ENCODE results near the gene MRPL51.

The MRPL51 gene

DNA sequence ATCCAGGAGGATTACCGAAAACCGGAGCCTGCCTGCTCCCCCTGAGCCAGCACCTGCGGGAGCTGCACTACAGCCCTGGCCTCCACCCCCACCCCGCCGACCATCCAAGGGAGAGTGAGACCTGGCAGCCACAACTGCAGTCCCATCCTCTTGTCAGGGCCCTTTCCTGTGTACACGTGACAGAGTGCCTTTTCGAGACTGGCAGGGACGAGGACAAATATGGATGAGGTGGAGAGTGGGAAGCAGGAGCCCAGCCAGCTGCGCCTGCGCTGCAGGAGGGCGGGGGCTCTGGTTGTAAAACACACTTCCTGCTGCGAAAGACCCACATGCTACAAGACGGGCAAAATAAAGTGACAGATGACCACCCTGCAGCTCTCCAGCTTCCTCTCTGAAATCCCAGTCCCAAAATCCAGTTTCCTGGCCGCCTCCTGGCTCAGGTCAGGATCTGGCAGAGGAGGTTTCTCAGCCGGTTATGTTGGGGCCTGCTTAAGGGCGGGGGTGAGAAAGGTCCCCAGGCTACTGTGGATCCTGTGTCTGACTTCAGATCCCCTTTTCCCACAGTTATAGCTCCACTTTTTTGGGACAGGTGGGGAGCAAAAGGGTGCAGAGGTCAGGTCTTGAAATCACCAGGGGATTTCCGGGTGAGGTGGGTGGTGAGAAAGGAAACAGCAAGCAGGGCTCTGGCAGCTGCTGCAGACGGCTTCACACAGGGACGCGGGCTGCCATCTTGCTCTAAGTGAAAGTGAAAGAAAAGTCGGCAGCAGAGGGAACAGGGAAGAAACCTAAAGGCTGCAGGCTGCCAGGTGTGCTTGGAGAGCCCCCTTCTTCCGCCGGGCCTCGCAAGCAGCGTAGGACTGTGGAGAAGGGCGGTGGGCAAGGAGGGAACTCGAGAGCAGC lies 41.5 kb downstream of the MRPL51 start, which contains the start of gene TAPBPL:
TAPBPL (plus strand) TSS at position 695 of the 897 bp plus-strand sequence. CDS start 207 bp downstream, outside the sequence.
- Histone ChIP-seq H3K27ac (ENCODE audit: low read depth in 2 of 2, low read length in 2 of 2) (peak within 1 kb of the TSS; percentile 93 to 99), H3K36me3 (ENCODE audit: control insufficient read depth in 2 of 2, insufficient read depth in 2 of 2, low read length in 2 of 2) (peaks cover 19 to 30% of the 10 kb centered on the region in 2 donors), H3K4me1 (ENCODE audit: control insufficient read depth in 2 of 2, insufficient read depth in 2 of 2, low read length in 2 of 2) (peaks cover 28 to 32% of the 10 kb centered on the region in 2 donors), H3K27me3 (ENCODE audit: control insufficient read depth in 2 of 2, insufficient read depth in 2 of 2, low read length in 2 of 2) (no peaks in the 10 kb centered on the region), H3K9me3 (ENCODE audit: control insufficient read depth in 2 of 2, low read length in 2 of 2) (no peaks in the 10 kb centered on the region), H3K4me3 (ENCODE audit: low read length in 2 of 2) (peak within 1 kb of the TSS; percentile 79 to 95), H3K9ac (ENCODE audit: low read depth in 1 of 2, low read length in 2 of 2) (peak within 1 kb of the TSS; percentile 97 to 99)

DNA sequence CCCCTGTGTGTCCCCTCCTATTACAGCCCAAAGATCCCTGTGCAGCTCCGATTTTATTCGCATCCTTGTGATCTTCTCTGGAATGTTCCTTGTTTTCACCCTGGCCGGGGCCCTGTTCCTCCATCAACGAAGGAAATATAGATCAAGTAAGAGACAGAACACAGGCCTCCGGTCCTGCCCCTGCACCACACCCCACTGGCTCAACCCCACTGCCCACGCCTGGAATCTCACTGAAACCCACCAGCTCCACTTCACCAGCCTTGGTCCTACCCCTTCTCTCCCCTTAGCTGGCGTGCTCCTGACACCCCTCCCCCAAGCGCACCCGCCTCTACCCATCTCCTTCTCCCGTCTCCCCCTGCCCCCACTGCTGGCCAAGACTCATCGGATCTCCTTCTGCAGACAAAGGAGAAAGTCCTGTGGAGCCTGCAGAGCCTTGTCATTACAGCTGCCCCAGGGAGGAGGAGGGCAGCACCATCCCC lies 42.2 kb downstream of the MRPL51 start:
- Histone ChIP-seq H3K27me3 (ENCODE audit: control insufficient read depth in 2 of 2, insufficient read depth in 2 of 2, low read length in 2 of 2) (no peaks in the 10 kb centered on the region), H3K4me1 (ENCODE audit: control insufficient read depth in 2 of 2, insufficient read depth in 2 of 2, low read length in 2 of 2) (peaks cover 28 to 32% of the 10 kb centered on the region in 2 donors)

DNA sequence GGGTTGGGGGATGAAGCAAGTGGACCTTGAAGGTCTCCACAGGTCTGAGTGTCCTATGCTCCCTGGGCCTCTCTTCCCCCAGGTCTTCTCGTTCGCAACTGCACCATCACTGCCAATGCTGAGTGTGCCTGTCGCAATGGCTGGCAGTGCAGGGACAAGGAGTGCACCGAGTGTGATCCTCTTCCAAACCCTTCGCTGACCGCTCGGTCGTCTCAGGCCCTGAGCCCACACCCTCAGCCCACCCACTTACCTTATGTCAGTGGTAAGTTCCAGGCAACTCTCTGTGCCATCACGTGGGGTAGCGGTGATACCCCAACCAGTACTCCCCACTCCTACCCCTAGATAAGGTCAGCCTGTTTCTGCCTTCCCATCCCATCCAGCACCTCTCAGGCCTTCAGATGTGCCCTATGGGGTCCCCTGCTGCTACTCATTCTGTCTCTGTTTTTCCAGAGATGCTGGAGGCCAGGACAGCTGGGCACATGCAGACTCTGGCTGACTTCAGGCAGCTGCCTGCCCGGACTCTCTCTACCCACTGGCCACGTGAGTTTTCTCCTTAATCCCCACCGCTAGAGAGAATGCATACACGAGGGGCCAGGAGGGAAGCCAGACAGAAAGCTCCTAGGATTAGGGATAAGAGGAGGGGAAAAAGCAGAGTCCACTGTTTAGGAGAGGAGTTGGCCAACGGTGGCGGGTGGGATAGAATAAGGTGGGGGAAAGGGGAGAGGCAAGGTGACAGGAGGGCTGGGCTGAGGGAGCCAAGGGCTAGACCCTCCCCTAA lies 42.8 kb downstream of the MRPL51 start:
- Histone ChIP-seq H3K27me3 (ENCODE audit: control insufficient read depth in 2 of 2, insufficient read depth in 2 of 2, low read length in 2 of 2) (no peaks in the 10 kb centered on the region), H3K4me1 (ENCODE audit: control insufficient read depth in 2 of 2, insufficient read depth in 2 of 2, low read length in 2 of 2) (peaks cover 28 to 32% of the 10 kb centered on the region in 2 donors), H3K36me3 (ENCODE audit: control insufficient read depth in 2 of 2, insufficient read depth in 2 of 2, low read length in 2 of 2) (peaks cover 16 to 26% of the 10 kb centered on the region in 2 donors), H3K27ac (ENCODE audit: low read depth in 2 of 2, low read length in 2 of 2) (peak overlapping the region; percentile 93 to 99), H3K9ac (ENCODE audit: low read depth in 1 of 2, low read length in 2 of 2) (peak overlapping the region; percentile 97 to 99), H3K9me3 (ENCODE audit: control insufficient read depth in 2 of 2, low read length in 2 of 2) (no peaks in the 10 kb centered on the region), H3K4me3 (ENCODE audit: low read length in 2 of 2) (peak overlapping the region; percentile 79 to 95)

More for the DNA sequence above, 42.2 kb downstream of the MRPL51 start:
- Histone ChIP-seq H3K36me3 (ENCODE audit: control insufficient read depth in 2 of 2, insufficient read depth in 2 of 2, low read length in 2 of 2) (peaks cover 19 to 28% of the 10 kb centered on the region in 2 donors), H3K9ac (ENCODE audit: low read depth in 1 of 2, low read length in 2 of 2) (peak overlapping the region; percentile 97 to 99), H3K4me3 (ENCODE audit: low read length in 2 of 2) (peak overlapping the region; percentile 79 to 95), H3K9me3 (ENCODE audit: control insufficient read depth in 2 of 2, low read length in 2 of 2) (no peaks in the 10 kb centered on the region), H3K27ac (ENCODE audit: low read depth in 2 of 2, low read length in 2 of 2) (peak overlapping the region; percentile 93 to 99)

DNA sequence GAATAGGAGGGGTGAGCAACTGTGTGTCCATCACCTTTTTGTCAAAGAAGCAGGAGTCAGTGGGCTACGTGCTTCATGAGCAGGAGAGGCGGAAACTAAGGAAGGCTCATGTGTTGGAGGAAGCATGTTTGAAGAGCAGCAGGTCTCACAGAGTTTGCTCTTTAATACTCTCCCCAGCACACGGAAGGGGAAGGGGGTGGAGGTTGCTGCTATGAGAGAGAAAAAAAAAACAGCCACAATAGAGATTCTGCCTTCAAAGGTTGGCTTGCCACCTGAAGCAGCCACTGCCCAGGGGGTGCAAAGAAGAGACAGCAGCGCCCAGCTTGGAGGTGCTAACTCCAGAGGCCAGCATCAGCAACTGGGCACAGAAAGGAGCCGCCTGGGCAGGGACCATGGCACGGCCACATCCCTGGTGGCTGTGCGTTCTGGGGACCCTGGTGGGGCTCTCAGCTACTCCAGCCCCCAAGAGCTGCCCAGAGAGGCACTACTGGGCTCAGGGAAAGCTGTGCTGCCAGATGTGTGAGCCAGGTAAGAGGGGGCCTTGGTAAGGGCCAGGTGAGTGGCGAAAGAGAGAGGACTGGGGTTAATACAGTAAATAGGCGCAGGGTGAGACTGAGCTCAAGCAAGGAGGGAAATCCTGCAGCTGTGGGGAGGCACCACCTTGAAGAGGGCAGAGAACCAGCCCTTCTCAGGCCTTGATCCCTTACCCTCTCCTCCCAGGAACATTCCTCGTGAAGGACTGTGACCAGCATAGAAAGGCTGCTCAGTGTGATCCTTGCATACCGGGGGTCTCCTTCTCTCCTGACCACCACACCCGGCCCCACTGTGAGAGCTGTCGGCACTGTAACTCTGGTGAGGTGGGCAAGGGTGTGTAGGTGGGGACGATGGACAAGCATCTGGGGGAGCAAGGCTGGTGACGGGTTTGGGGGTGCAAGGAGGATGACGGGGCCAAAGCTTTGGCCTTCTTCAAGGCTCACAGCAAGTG lies 48.1 kb downstream of the MRPL51 start, which contains the start of gene CD27:
CD27 (plus strand) TSS at position 252 of the 985 bp plus-strand sequence; CDS start at position 393, 141 bp downstream.
- Histone ChIP-seq H3K9me3 (ENCODE audit: control insufficient read depth in 2 of 2, low read length in 2 of 2) (no peaks in the 10 kb centered on the region), H3K27ac (ENCODE audit: low read depth in 2 of 2, low read length in 2 of 2) (peak within 1 kb of the TSS in 1 of 2 donors; percentile 76), H3K4me1 (ENCODE audit: control insufficient read depth in 2 of 2, insufficient read depth in 2 of 2, low read length in 2 of 2) (peaks cover under 1 to 2% of the 10 kb centered on the region in 2 donors), H3K36me3 (ENCODE audit: control insufficient read depth in 2 of 2, insufficient read depth in 2 of 2, low read length in 2 of 2) (peaks cover 0 to 7% of the 10 kb centered on the region in 2 donors), H3K9ac (ENCODE audit: low read depth in 1 of 2, low read length in 2 of 2) (peak within 1 kb of the TSS in 1 of 2 donors; percentile 60), H3K27me3 (ENCODE audit: control insufficient read depth in 2 of 2, insufficient read depth in 2 of 2, low read length in 2 of 2) (no peaks in the 10 kb centered on the region), H3K4me3 (ENCODE audit: low read length in 2 of 2) (peak within 1 kb of the TSS in 1 of 2 donors; percentile 66)

DNA sequence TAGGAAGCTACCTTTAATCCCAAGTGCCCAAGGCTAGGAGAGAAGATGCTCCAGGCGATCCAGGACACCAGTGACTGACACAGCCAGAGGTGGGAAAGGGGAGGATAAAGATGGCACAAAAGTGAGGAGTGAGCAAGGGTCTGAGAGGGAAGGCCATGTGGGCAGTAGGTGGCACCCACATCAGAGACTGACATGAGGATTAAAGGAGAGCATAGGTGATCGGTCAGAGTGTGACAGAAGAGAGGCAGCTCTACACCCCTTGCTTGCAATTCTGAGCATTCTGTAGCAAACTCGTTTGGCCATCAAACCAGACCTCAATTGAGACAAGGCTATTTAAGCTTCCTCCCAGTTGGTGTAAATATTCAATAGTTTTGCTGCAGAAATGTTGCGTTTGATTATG lies 49.0 kb downstream of the MRPL51 start:
- H3K27ac ChIP-seq (ENCODE audit: low read depth in 2 of 2, low read length in 2 of 2): peak overlapping the region in 1 of 2 donors; percentile 76
- H3K27me3 ChIP-seq (ENCODE audit: control insufficient read depth in 2 of 2, insufficient read depth in 2 of 2, low read length in 2 of 2): no peaks in the 10 kb centered on the region
- no peaks in the 10 kb centered on the region for H3K9me3 ChIP-seq (ENCODE audit: control insufficient read depth in 2 of 2, low read length in 2 of 2)
- H3K4me1 ChIP-seq (ENCODE audit: control insufficient read depth in 2 of 2, insufficient read depth in 2 of 2, low read length in 2 of 2): peaks cover 0 to 2% of the 10 kb centered on the region in 2 donors
- H3K36me3 ChIP-seq (ENCODE audit: control insufficient read depth in 2 of 2, insufficient read depth in 2 of 2, low read length in 2 of 2): peaks cover 0 to 7% of the 10 kb centered on the region in 2 donors
- H3K4me3 ChIP-seq (ENCODE audit: low read length in 2 of 2): peak overlapping the region in 1 of 2 donors; percentile 3
- peak overlapping the region in 1 of 2 donors; percentile 14 for H3K9ac ChIP-seq (ENCODE audit: low read depth in 1 of 2, low read length in 2 of 2)

DNA sequence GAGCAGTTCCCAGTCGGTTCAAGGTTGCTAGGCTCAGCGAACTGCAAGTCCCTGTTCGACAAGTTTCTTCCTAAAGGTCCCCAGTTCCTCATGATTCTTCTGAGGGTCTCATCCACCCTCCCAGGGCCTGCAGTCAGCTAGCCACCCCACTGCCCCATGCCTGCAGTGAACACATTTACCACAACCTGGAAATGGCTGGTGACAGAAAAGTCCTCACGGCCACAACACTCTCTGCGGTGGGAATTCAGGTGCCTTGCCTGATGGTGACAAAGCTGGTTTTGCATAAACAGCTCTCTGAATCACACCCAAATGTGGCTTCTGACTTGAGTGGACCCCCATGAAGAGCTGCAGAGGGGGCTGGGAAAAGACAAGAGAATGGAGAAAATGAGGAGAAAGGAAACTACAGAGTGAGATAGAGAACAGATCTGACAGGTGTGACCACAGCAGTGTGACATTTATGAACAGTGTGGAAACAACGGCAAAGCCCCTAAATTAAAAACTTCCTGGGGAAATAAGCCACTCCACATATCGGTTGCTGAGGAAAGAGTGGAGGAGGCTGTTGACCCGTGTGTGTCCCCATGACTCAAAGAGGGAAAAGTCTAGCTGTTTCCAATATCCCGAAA lies 49.6 kb downstream of the MRPL51 start:
- Histone ChIP-seq H3K9me3 (ENCODE audit: control insufficient read depth in 2 of 2, low read length in 2 of 2) (no peaks in the 10 kb centered on the region), H3K9ac (ENCODE audit: low read depth in 1 of 2, low read length in 2 of 2) (peak overlapping the region in 1 of 2 donors; percentile 34), H3K27ac (ENCODE audit: low read depth in 2 of 2, low read length in 2 of 2) (peak overlapping the region in 1 of 2 donors; percentile 76), H3K4me1 (ENCODE audit: control insufficient read depth in 2 of 2, insufficient read depth in 2 of 2, low read length in 2 of 2) (peaks cover 0 to 2% of the 10 kb centered on the region in 2 donors), H3K4me3 (ENCODE audit: low read length in 2 of 2) (peak overlapping the region in 1 of 2 donors; percentile 13), H3K36me3 (ENCODE audit: control insufficient read depth in 2 of 2, insufficient read depth in 2 of 2, low read length in 2 of 2) (peaks cover 0 to 7% of the 10 kb centered on the region in 2 donors), H3K27me3 (ENCODE audit: control insufficient read depth in 2 of 2, insufficient read depth in 2 of 2, low read length in 2 of 2) (no peaks in the 10 kb centered on the region)

DNA sequence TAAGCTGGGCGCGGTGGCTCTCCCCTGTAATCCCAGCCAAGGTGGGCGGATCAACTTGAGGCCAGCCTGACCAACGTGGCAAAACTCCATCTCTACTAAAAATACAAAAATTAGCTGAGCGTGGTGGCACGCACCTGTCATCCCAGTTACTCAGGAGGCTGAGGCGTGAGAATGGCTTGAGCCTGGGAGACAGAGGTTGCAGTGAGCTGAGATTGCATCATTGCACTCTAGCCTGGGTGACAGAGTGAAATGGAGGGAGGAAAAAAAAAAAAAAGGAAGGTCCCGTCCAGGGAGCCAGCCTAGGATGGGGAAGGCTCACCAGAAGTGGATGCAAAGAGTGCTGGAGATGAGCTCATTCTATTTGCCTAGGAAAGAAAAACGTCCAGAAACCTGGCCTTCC lies 50.2 kb downstream of the MRPL51 start:
- Histone ChIP-seq H3K9ac (ENCODE audit: low read depth in 1 of 2, low read length in 2 of 2) (no peak overlapping the region), H3K4me3 (ENCODE audit: low read length in 2 of 2) (no peak overlapping the region), H3K27me3 (ENCODE audit: control insufficient read depth in 2 of 2, insufficient read depth in 2 of 2, low read length in 2 of 2) (no peaks in the 10 kb centered on the region), H3K4me1 (ENCODE audit: control insufficient read depth in 2 of 2, insufficient read depth in 2 of 2, low read length in 2 of 2) (peaks cover 0 to 2% of the 10 kb centered on the region in 2 donors), H3K36me3 (ENCODE audit: control insufficient read depth in 2 of 2, insufficient read depth in 2 of 2, low read length in 2 of 2) (peaks cover 0 to 7% of the 10 kb centered on the region in 2 donors), H3K9me3 (ENCODE audit: control insufficient read depth in 2 of 2, low read length in 2 of 2) (no peaks in the 10 kb centered on the region), H3K27ac (ENCODE audit: low read depth in 2 of 2, low read length in 2 of 2) (peak overlapping the region in 1 of 2 donors; percentile 58)
